Activated gamma-delta T cell treated with Interleukin-2 at 50 U/mL for 16 hours (primary cell): Measurements from ENCODE around the gene SPECC1.
"Not testable (repeated sequence)": the region's sequence is repeated elsewhere in the genome, so short reads cannot be mapped to it uniquely, and the experiment has no call there.

ENCODE experiments used
- DNase-seq: peaks from one replicate; pipeline ENCODE4 v3.0.0-alpha.2; 2020

The SPECC1 gene

DNA sequence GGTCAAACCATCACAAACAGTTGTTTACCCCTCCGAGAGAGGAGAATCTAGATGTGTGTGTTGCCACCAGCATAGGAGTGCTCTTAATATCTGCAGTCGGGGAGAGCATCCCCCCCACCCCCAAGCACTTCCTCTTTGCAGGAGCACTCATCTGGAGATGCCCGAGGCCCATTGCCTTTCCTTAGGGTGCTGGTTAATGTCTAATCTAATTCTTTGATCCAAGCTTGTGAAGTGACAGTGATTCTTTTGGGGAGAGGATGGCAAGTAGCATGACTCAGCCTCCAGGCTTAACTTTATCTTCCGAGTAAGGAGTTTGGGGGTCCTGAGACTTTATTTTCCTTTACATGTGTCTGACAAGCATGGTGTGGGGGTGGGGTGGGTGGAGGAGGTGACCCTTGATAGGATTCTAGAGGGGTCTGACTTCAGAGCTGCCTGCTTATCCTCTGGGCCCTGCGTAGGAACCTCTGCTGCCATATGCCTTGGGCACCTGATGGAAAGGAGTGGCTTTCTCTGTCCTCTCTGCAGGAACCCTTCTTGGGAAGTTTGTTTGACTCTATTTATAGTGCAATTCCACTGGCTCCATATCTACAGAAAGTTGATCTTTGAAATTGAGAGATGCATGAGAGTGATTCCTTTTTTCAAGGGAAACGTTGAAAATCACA, 207.1 kb downstream of the SPECC1 start:
- DNase-seq, result no peak

DNA sequence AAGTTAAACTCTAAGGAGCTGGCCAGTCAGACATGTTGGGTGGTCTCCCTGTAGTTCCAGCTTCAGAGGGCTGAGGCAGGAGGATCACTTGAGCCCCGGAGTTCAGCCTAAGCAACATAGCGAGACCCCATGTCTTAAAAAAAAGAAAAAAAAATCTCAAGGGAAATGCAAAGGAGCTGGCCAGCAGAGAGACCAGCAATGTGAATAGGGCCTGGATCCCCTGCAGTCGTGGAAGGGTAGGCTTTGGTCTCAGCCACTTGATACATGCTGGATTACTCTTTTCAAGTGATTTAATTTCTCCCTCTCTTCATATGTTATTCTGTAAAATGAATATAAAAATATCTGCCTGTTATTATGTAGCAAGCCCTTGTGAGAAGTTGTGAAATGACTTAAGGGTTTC, 207.7 kb downstream of the SPECC1 start:
- DNase-seq, result no peak

DNA sequence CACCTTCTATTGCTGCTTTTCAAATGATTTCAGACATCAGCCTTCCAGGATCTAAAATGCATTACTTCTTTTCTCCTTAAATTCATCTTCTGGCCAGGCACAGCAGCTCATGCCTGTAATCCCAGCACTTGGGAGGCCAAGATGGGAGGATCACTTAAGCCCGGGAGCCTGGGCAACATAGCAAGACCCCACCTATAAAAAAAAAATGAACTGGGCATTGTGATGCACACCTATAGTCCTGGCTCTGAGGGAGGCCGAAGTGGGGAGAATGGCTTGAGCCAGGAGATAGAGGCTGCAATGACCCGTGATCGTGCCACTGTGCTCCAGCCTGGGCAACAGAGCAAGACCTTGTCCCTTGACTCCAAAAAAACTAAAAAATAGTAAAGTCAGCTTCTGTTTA, 208.5 kb downstream of the SPECC1 start:
- DNase-seq, result no peak

DNA sequence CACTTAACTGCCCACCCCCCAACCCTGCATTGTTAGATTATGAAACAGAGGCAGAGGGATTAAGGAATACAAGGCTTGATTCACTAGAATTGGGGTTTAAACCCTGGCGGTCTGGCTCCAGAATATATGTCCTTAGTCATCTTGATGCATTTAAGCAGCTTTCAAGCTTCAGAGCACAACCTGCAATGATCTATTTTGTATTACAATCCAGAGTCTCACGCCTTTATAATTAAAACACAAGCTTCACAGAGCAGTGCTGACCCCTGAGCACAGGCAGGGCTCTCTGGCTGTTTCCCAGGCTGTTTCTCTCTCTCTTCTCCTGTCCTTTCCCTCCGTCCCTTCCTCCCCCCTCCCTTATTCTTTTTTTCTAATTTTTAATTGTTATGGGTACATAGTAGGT, 209.1 kb downstream of the SPECC1 start:
- no peak for DNase-seq

DNA sequence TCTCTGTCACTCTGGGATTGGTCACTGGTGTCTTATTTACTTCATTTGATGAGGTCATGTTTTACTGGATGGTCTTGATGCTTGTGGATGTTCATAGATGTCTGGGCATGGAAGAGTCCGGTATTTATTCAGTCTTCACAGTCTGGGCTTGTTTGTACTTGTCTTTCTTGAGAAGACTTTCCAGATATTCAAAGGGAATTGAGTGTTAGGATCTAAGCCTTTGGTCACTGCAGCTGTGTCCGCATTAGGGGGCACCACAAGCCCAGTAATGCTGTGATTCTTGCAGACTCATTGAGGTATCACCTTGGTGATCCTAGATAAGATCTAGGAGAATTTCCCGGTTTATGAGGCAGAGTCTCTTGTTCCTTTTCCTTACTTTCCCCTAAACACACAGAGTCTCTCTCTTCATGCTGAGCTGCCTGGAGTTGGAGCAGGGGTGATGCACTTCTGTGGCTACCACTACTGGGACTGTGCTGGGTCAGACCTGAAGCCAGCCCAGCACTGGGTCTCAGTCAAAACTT, 214.7 kb downstream of the SPECC1 start:
- no peak for DNase-seq

DNA sequence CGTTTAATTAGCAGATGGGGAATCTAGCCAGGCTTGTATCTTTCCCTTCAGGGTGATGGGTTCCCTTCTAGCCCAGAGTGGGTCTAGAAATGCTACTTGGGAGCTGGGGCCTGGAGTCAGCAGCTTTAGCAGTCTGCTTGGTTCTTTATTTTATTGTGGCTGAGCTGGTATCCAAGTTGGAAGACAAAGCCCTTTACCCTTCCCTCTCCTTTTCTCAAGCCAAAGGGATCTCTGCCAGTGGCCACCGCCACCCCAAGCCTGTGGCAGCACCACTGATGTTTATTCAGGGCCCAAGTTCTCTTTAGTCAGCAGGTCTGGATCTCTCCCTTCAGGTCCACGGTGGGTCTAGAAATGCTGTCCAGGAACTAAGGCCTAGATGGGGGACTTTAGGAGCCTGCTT, 215.2 kb downstream of the SPECC1 start:
- no peak for DNase-seq

- DNase-seq, result no peak
Observed at GRCh38 chr17:20225162-20226115, 216.3 kb downstream of the SPECC1 start.

- DNase-seq, result peak; percentile 63
Observed at GRCh38 chr17:20226814-20227482, 217.8 kb downstream of the SPECC1 start.

DNA sequence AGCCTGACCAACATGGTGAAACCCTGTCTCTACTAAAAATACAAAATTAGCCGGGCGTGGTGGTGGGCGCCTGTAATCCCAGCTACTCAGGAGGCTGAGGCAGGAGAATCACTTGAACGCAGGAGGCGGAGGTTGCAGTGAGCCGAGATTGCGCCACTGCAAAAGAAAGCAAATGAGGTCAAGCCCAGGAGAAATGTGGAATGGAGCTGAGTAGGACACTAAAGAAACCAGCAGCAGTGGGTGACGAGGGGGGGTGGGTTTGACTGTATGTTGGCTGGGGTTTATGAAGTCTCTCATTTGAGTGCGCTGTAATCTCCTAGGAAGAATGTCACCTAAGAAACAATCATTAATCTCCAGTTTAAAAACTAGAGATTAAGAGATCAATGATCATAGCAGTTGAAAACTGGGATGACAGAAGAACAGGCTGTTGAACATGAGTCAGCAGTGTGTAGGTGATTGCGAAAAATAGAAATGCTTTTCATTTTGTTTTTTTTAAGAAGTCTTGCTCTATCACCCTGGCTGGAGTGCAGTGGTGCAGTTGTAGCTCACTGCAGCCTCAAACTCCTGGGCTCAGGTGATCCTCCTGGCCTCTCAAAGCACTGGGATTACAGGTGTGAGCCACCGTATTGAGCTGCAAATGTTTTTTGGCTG, 218.7 kb downstream of the SPECC1 start:
- DNase-seq, result not testable (repeated sequence)

- DNase-seq, result no peak
Observed at GRCh38 chr17:20228410-20228809, 219.3 kb downstream of the SPECC1 start.

GRCh38 chr17:20228860-20229259, 219.7 kb downstream of the SPECC1 start:
- DNase-seq, result no peak

- no peak for DNase-seq
Observed at GRCh38 chr17:20230924-20231323, 221.8 kb downstream of the SPECC1 start.

DNA sequence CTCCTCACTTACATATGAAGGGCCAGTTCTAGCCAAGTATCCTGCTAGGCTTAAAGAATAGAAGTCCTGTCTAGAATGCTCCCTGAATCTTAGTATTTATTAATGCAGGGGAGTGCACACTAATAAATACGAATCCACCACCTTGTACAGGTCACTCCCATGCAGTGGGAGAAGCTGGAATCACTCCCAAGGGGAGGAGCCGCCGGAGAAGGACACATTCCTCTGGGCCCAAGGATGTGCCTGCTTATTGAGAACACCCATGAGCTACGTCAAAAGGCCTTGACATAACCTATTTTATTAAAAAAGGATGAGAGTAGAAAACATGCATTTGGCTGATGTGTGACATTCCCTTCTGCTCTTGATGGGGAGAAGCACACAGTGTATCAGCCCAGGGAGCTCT, 223.5 kb downstream of the SPECC1 start:
- no peak for DNase-seq

DNA sequence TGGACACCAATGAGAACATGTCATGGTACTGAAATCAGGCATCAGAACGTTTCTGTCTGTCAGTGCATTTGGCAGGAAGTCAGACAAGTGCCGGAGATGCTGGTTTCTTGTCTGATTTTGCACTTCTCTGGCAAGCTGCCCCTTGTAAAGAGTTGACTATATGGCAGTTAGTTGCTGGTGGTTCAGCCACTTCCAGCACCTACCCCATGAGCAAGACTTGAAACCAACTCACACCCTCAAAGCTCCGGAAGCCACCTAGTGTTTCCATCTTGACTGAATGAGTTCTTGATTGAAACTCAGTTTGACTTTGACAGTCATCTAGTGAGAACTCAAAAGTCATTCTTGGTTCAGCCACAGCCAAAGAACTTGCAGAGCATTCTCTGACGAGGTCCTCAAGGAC, 225.1 kb downstream of the SPECC1 start:
- DNase-seq, result no peak

- no peak for DNase-seq
Observed at GRCh38 chr17:20235747-20236146, 226.6 kb downstream of the SPECC1 start.

GRCh38 chr17:20236578-20237227, 227.5 kb downstream of the SPECC1 start:
- DNase-seq, result no peak

- not testable (repeated sequence) for DNase-seq
Observed at GRCh38 chr17:20239776-20240175, 230.6 kb downstream of the SPECC1 start.

GRCh38 chr17:20241855-20242254, 232.7 kb downstream of the SPECC1 start:
- DNase-seq, result no peak

- DNase-seq, result no peak
Observed at GRCh38 chr17:20242271-20242670, 233.1 kb downstream of the SPECC1 start.

- no peak for DNase-seq
Observed at GRCh38 chr17:20243524-20243923, 234.4 kb downstream of the SPECC1 start.

- DNase-seq, result no peak
Observed at GRCh38 chr17:20244671-20245070, 235.5 kb downstream of the SPECC1 start.

- no peak for DNase-seq
Observed at GRCh38 chr17:20246692-20247091, 237.5 kb downstream of the SPECC1 start.
